GM10266 (cell line): ENCODE data around the gene FGF18.

ENCODE experiments used
- DNase-seq: peaks from one replicate; pipeline ENCODE4 v3.0.0; 2012; ENCODE audit errors: extremely low spot score
- CTCF ChIP-seq: IDR thresholded peaks from 2 replicates; pipeline ENCODE4 v1.5.1; 2012; ENCODE audit warnings: mild to moderate bottlenecking, low read depth; ENCODE audit not compliant: control insufficient read depth, insufficient read depth; ENCODE audit errors: missing control alignments

The FGF18 gene

GRCh38 chr5:171437286-171437821 lies 17.9 kb downstream of the FGF18 start:
- DNase-seq: no peak
- no peak for TF ChIP-seq CTCF

- no peak for DNase-seq
- TF ChIP-seq CTCF: no peak
Measured at GRCh38 chr5:171438738-171439137, 19.3 kb downstream of the FGF18 start.

GRCh38 chr5:171441246-171441791 lies 21.9 kb downstream of the FGF18 start:
- DNase-seq: no peak
- TF ChIP-seq CTCF: no peak

- no peak for TF ChIP-seq CTCF
- DNase-seq: no peak
Measured at GRCh38 chr5:171442287-171443042, 23.0 kb downstream of the FGF18 start.

- no peak for TF ChIP-seq CTCF
- DNase-seq: no peak
Measured at GRCh38 chr5:171444582-171444981, 25.1 kb downstream of the FGF18 start.

GRCh38 chr5:171445644-171446516 lies 26.4 kb downstream of the FGF18 start:
- no peak for DNase-seq
- no peak for TF ChIP-seq CTCF
